ENCODE data around the gene FBXO15. TPM values are rescaled to one million over a fixed set of nuclear protein-coding genes. Genes with fewer than 3 reads are reported as not detected.

FBXO15 gene
- total and polyA plus RNA-seq, 2 donors (not counting 3 experiments of a cell fraction or from before 2014, with no cell fraction given): not detected

- intact Hi-C loops (cut with micrococcal nuclease) (no loop called here), dilution Hi-C loops (cut with MboI; ENCODE audit: extremely low pct_ligation_motif_present, low sequenced_read_pairs) (no loop called here)
- no peak overlapping the region for H3K4me2 ChIP-seq (ENCODE audit: insufficient read depth, low read length)
- DNase-seq (ENCODE audit: low read depth, low spot score) (no peak), FAIRE-seq (no peak)
- CTCF ChIA-PET: no interaction called here
- H4K20me1 ChIP-seq (replicated peaks; ENCODE audit: control insufficient read depth, extremely low read depth, insufficient read depth, low read length): no peaks in the 10 kb centered on the region
- peaks cover 39% of the 10 kb centered on the region for H3K79me2 ChIP-seq (ENCODE audit: control insufficient read depth, insufficient read depth, low read length)
- no peak for TF ChIP-seq EZH2 (IDR thresholded peaks at IDR 0.05; ENCODE audit: borderline replicate concordance, low read depth, low read length, severe bottlenecking)
- no peak for TF ChIP-seq POLR2AphosphoS5 (IDR thresholded peaks at IDR 0.05; ENCODE audit: insufficient read depth, low read depth, low read length)
- no peak for TF ChIP-seq GATA2 (IDR thresholded peaks at IDR 0.05; ENCODE audit: insufficient read depth, insufficient read length, low read depth, low read length)
- no peak for TF ChIP-seq JUN (IDR thresholded peaks at IDR 0.05; ENCODE audit: borderline replicate concordance, insufficient read depth, insufficient read length, low read depth)
- TF ChIP-seq, protein P1, sequence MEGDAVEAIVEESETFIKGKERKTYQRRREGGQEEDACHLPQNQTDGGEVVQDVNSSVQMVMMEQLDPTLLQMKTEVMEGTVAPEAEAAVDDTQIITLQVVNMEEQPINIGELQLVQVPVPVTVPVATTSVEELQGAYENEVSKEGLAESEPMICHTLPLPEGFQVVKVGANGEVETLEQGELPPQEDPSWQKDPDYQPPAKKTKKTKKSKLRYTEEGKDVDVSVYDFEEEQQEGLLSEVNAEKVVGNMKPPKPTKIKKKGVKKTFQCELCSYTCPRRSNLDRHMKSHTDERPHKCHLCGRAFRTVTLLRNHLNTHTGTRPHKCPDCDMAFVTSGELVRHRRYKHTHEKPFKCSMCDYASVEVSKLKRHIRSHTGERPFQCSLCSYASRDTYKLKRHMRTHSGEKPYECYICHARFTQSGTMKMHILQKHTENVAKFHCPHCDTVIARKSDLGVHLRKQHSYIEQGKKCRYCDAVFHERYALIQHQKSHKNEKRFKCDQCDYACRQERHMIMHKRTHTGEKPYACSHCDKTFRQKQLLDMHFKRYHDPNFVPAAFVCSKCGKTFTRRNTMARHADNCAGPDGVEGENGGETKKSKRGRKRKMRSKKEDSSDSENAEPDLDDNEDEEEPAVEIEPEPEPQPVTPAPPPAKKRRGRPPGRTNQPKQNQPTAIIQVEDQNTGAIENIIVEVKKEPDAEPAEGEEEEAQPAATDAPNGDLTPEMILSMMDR (IDR thresholded peaks at IDR 0.05; ENCODE audit: extremely low read depth in 1 of 2, insufficient read depth in 1 of 2, low read depth in 1 of 2, low read length in 2 of 2): no peak
- no peak for TF ChIP-seq POLR2A (IDR thresholded peaks at IDR 0.05; ENCODE audit: low read depth, low read length)
- TF ChIP-seq, protein P2, sequence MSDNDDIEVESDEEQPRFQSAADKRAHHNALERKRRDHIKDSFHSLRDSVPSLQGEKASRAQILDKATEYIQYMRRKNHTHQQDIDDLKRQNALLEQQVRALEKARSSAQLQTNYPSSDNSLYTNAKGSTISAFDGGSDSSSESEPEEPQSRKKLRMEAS (IDR thresholded peaks at IDR 0.05; ENCODE audit: insufficient read depth, insufficient read length): no peak
- no peak for TF ChIP-seq FOS (IDR thresholded peaks at IDR 0.05; ENCODE audit: borderline replicate concordance, insufficient read depth, low read length)
- TF ChIP-seq MYC (IDR thresholded peaks at IDR 0.05; ENCODE audit: low read depth, low read length): no peak
- H3K9ac ChIP-seq (replicated peaks; ENCODE audit: extremely low read depth, insufficient read depth, low read length): no peak overlapping the region
- H3K36me3 ChIP-seq (ENCODE audit: control insufficient read depth in 2 of 2, extremely low read depth in 1 of 2, insufficient read depth in 2 of 2, low read length in 2 of 2): peaks cover 12 to 16% of the 10 kb centered on the region in 2 experiments
- BruUV-seq (replicated peaks): no TSS peak
- no peaks in the 10 kb centered on the region for H3K9me1 ChIP-seq (replicated peaks; ENCODE audit: control insufficient read depth, extremely low read depth, insufficient read depth, low read length)
- POLR2A ChIA-PET: no interaction called here
- H3K4me1 ChIP-seq (ENCODE audit: control insufficient read depth, extremely low read depth, insufficient read depth, low read length): peaks cover 3% of the 10 kb centered on the region
- no peaks in the 10 kb centered on the region for H3K9me3 ChIP-seq (replicated peaks; ENCODE audit: control insufficient read depth, insufficient read depth, low read length)
- no peak overlapping the region for H2AFZ ChIP-seq (ENCODE audit: low read depth, low read length)
- H3K27me3 ChIP-seq (ENCODE audit: control insufficient read depth in 2 of 2, insufficient read depth in 2 of 2, low read length in 2 of 2): no peaks in the 10 kb centered on the region
- no peak overlapping the region for H3K4me3 ChIP-seq (replicated peaks in 1 of 3; ENCODE audit: insufficient read depth in 1 of 3, low read depth in 1 of 3, low read length in 3 of 3)
- H3K27ac ChIP-seq (ENCODE audit: insufficient read depth, low read depth, low read length): no peak overlapping the region
These were observed 7.6 kb upstream of the FBXO15 start for GRCh38 chr18:74155276-74155675.
